HepG2 (cell line): ENCODE results near the gene ME3. TPM values are rescaled to one million over a fixed set of nuclear protein-coding genes. Genes with fewer than 3 reads are reported as not detected.

ENCODE experiments used
- ATAC-seq: fragments of 200-7000 bp; cut with Tn5 transposase; 3 replicates; pipeline ENCODE4 v1.9.1; 2020; ENCODE audit warnings: mild to moderate bottlenecking, moderate library complexity
- Bru-seq: library from RNA; stranded (reverse); fragments of 400-500 nt; gene quantifications from one replicate; lab custom pipeline; 2021; lab: Mats Ljungman, UMichigan
- BruChase-seq, 2 experiments: library from RNA; stranded (reverse); fragments of 400-500 nt; gene quantifications; one replicate each; lab custom pipeline; 2021; lab: Mats Ljungman, UMichigan
- BruUV-seq: library from RNA; stranded (reverse); fragments of 400-500 nt; replicated peaks from 2 replicates; lab custom pipeline; 2021; lab: Mats Ljungman, UMichigan
- CTCF ChIA-PET: fragments of 300-600 bp; formaldehyde crosslinking; extraction: SDS; loops from one replicate; lab custom pipeline; 2021; ENCODE audit warnings: low total read pairs, inconsistent platforms, low intra/inter-chr PET ratio; lab: Yijun Ruan, JAX
- POLR2A ChIA-PET: fragments of 350-600 bp; sonication (Branson Sonifier 250); formaldehyde crosslinking; loops from one replicate; lab custom pipeline; 2020; ENCODE audit warnings: antibody characterized with exemption, inconsistent platforms; lab: Yijun Ruan, JAX
- DNase-seq: peaks from one replicate; pipeline ENCODE4 v3.0.0-alpha.2; 2015; ENCODE audit warnings: low spot score
- FAIRE-seq: peaks from 3 replicates; lab custom pipeline; 2011; peaks lifted over from hg19 to GRCh38; lab: Jason Lieb, UNC
- H2AFZ ChIP-seq: one replicate; pipeline ENCODE4 v1.6.1; 2011; ENCODE audit warnings: low read length, inconsistent platforms
- H3K27ac ChIP-seq: fragments of 300-600 bp; 3 replicates; pipeline ENCODE4 v1.8.0; 2011; ENCODE audit warnings: mixed run types, mild to moderate bottlenecking, mixed read lengths, low read length, inconsistent platforms; ENCODE audit not compliant: insufficient read depth; ENCODE audit errors: extremely low read length
- H3K27me3 ChIP-seq, 2 experiments: fragments of 200-600 bp in 1 of 2; 2 replicates in 1 of 2; 3 replicates in 1 of 2; pipeline versions ENCODE4 v1.6.0 to v1.8.0; 2011; ENCODE audit warnings: low read length in 2 of 2, mild to moderate bottlenecking in 2 of 2, moderate library complexity in 2 of 2, inconsistent platforms in 1 of 2; ENCODE audit not compliant: insufficient read depth in 2 of 2, control insufficient read depth in 1 of 2
- H3K36me3 ChIP-seq, 2 experiments: fragments of 200-600 bp in 1 of 2; replicated peaks in 1 of 2; 2 replicates in 1 of 2; 3 replicates in 1 of 2; pipeline versions ENCODE4 v1.5.1 to v1.8.0; 2011; ENCODE audit warnings: low read length in 2 of 2, inconsistent platforms in 1 of 2; ENCODE audit not compliant: insufficient read depth in 2 of 2, control insufficient read depth in 1 of 2
- H3K4me1 ChIP-seq: 2 replicates; pipeline ENCODE4 v1.5.1; 2012; ENCODE audit warnings: low read length, inconsistent platforms; ENCODE audit not compliant: insufficient read depth
- H3K4me2 ChIP-seq: 2 replicates; pipeline ENCODE4 v1.6.0; 2011; ENCODE audit warnings: low read depth, low read length, inconsistent platforms
- H3K4me3 ChIP-seq, 3 experiments: fragments of 200-600 bp in 1 of 3; sonication (generic), shearing (Covaris generic) in 1 of 3; replicated peaks in 1 of 3; 2 replicates each; pipeline ENCODE4 v1.5.1; 2011 to 2016; ENCODE audit warnings: low read length in 3 of 3, inconsistent platforms in 2 of 3, low read depth in 2 of 3, mild to moderate bottlenecking in 2 of 3, control low read depth in 1 of 3, mixed read lengths in 1 of 3; ENCODE audit not compliant: insufficient read depth in 1 of 3
- H3K79me2 ChIP-seq: one replicate; pipeline ENCODE4 v1.6.1; 2011; ENCODE audit warnings: low read length, inconsistent platforms; ENCODE audit not compliant: insufficient read depth
- H3K9ac ChIP-seq: 2 replicates; pipeline ENCODE4 v1.6.0; 2011; ENCODE audit warnings: mild to moderate bottlenecking, low read depth, low read length, inconsistent platforms; ENCODE audit not compliant: insufficient read depth
- H3K9me3 ChIP-seq: 2 replicates; pipeline ENCODE4 v1.5.1; 2012; ENCODE audit warnings: mild to moderate bottlenecking, low read length
- H4K20me1 ChIP-seq: 2 replicates; pipeline ENCODE4 v1.6.0; 2011; ENCODE audit warnings: inconsistent platforms, mild to moderate bottlenecking, low read length, moderate library complexity; ENCODE audit not compliant: insufficient read depth
- GABPB1 ChIP-seq: IDR thresholded peaks from 2 replicates; pipeline ENCODE4 v1.6.1; 2016; ENCODE audit warnings: mild to moderate bottlenecking, missing genetic modification reagents, moderate library complexity, missing compliant biosample characterization
- HDAC1 ChIP-seq: sonication (generic); formaldehyde crosslinking; IDR thresholded peaks from 2 replicates; pipeline ENCODE4 v1.5.1; 2020; ENCODE audit warnings: mild to moderate bottlenecking, missing genetic modification reagents
- MYNN ChIP-seq: sonication (generic); formaldehyde crosslinking; IDR thresholded peaks from 2 replicates; pipeline ENCODE4 v1.4.0; 2020; ENCODE audit warnings: mild to moderate bottlenecking, low read depth, missing genetic modification reagents
- NR2C2 ChIP-seq: sonication (generic); formaldehyde crosslinking; IDR thresholded peaks from 2 replicates; pipeline ENCODE4 v1.4.0; 2020; ENCODE audit warnings: missing genetic modification reagents, mild to moderate bottlenecking, moderate library complexity, borderline replicate concordance
- SP140L ChIP-seq: sonication (generic); formaldehyde crosslinking; IDR thresholded peaks from 2 replicates; pipeline ENCODE4 v1.4.0; 2020; ENCODE audit warnings: missing genetic modification reagents, borderline replicate concordance
- TARDBP ChIP-seq: sonication (generic); formaldehyde crosslinking; IDR thresholded peaks from 2 replicates; pipeline ENCODE4 v1.8.0; 2022; ENCODE audit warnings: mild to moderate bottlenecking, missing genetic modification reagents
- TBP ChIP-seq: sonication (generic); formaldehyde crosslinking; IDR thresholded peaks from 2 replicates; pipeline ENCODE4 v1.5.0; 2020; ENCODE audit warnings: missing genetic modification reagents
- TCF12 ChIP-seq, 2 experiments: fragments of 450-650 bp in 1 of 2; sonication (generic) in 1 of 2; formaldehyde crosslinking in 1 of 2; IDR thresholded peaks; 2 replicates each; pipeline versions ENCODE4 v1.6.1 to v1.8.0; 2017 to 2022; ENCODE audit warnings: antibody characterized with exemption in 1 of 2, mild to moderate bottlenecking in 1 of 2, missing genetic modification reagents in 1 of 2, moderate library complexity in 1 of 2
- ZNF317 ChIP-seq: sonication (generic); formaldehyde crosslinking; IDR thresholded peaks from 2 replicates; pipeline ENCODE4 v1.5.0; 2020; ENCODE audit warnings: mild to moderate bottlenecking, missing genetic modification reagents
- ZNF687 ChIP-seq: sonication (generic); formaldehyde crosslinking; IDR thresholded peaks from 2 replicates; pipeline ENCODE4 v1.5.1; 2020; ENCODE audit warnings: mild to moderate bottlenecking, missing genetic modification reagents, moderate library complexity
- ZNF75D ChIP-seq: sonication (generic); formaldehyde crosslinking; IDR thresholded peaks from 2 replicates; pipeline ENCODE4 v1.8.1; 2023; ENCODE audit warnings: missing genetic modification reagents, mild to moderate bottlenecking, borderline replicate concordance
- ZNF781 ChIP-seq: sonication (generic); formaldehyde crosslinking; IDR thresholded peaks from 2 replicates; pipeline ENCODE4 v1.5.1; 2020; ENCODE audit warnings: borderline replicate concordance, mild to moderate bottlenecking, missing genetic modification reagents; ENCODE audit errors: not compliant biosample characterization
- WGBS: methylation state at CpG from one replicate; pipeline ENCODE4 v1.1.6; 2017; ENCODE audit warnings: low lambda C conversion rate; 5-methylcytosine and 5-hydroxymethylcytosine counted together
- in situ Hi-C: cut with HindIII; loops from 2 replicates; pipeline ENCODE4 v1.10.0; 2017; ENCODE audit warnings: low pct_unique_long_range_greater_than_20kb; ENCODE audit not compliant: extremely low pct_ligation_motif_present
- intact Hi-C: fragments of 100-400 bp; cut with micrococcal nuclease; formaldehyde crosslinking; loops from one replicate; pipeline ENCODE4 v1.10.0; 2022; ENCODE audit not compliant: unreplicated experiment
- long read RNA-seq, 2 experiments: library from RNA in 1 of 2; library from polyadenylated mRNA in 1 of 2; stranded (forward) in 1 of 2; unstranded in 1 of 2; transcript quantifications; one replicate each; pipeline ENCODE4 v2.0.0, GENCODE V29; 2019 to 2022
- polyA minus RNA-seq, 3 experiments: library from RNA; depleted of rRNA, polyadenylated mRNA; stranded (reverse); fragments of >200 nt; gene quantifications; 2 replicates each; pipeline ENCODE4 v1.2.3, GENCODE V29; 2011; ENCODE audit warnings: low replicate concordance in 1 of 3
- polyA plus RNA-seq, 8 experiments: library from polyadenylated mRNA; depleted of rRNA in 3 of 8; stranded (reverse) in 7 of 8; unstranded in 1 of 8; fragments of >200 nt; fragmentation: Illumina TruSeq in 4 of 8; extraction: Trizol in 4 of 8; gene quantifications; 2 replicates each; pipeline versions ENCODE4 v1.2.1 to v1.2.3, GENCODE V29; 2011 to 2016; ENCODE audit warnings: low read depth in 4 of 8, missing spikeins in 1 of 8, mixed read lengths in 1 of 8; ENCODE audit not compliant: insufficient read depth in 1 of 8
- total RNA-seq, 5 experiments: library from RNA; depleted of rRNA; stranded (reverse); fragments of >200 nt; fragmentation: Illumina TruSeq; extraction: Trizol; gene quantifications; 2 replicates each; pipeline ENCODE4 v1.2.3, GENCODE V29; 2016; ENCODE audit warnings: low read depth in 1 of 5

The ME3 gene
- total RNA-seq (2016; rRNA removed; fragmentation: Illumina TruSeq; extraction: Trizol): not detected in 2 replicates
- total RNA-seq (2016; cell fraction: cytosol; rRNA removed; fragmentation: Illumina TruSeq; extraction: Trizol; ENCODE audit: low read depth): not detected in 2 replicates
- total RNA-seq (2016; cell fraction: insoluble cytoplasmic fraction; rRNA removed; fragmentation: Illumina TruSeq; extraction: Trizol): not detected in 2 replicates
- total RNA-seq (2016; cell fraction: membrane; rRNA removed; fragmentation: Illumina TruSeq; extraction: Trizol): not detected in 2 replicates
- not detected in 2 replicates for total RNA-seq (2016; cell fraction: nucleus; rRNA removed; fragmentation: Illumina TruSeq; extraction: Trizol)
- 0.22 TPM in 1 of 2 replicates, not detected in the other for polyA plus RNA-seq (2011; rRNA removed)
- polyA plus RNA-seq (2011; cell fraction: cytosol; rRNA removed): not detected in 2 replicates
- polyA plus RNA-seq (2011; cell fraction: nucleus; rRNA removed): 0.50 and 0.54 TPM in 2 replicates
- polyA plus RNA-seq (2012): 0.05 TPM in 1 of 2 replicates, not detected in the other
- not detected in 2 replicates for polyA plus RNA-seq (2016; cell fraction: cytosol; fragmentation: Illumina TruSeq; extraction: Trizol; ENCODE audit: low read depth)
- not detected in 2 replicates for polyA plus RNA-seq (2016; cell fraction: insoluble cytoplasmic fraction; fragmentation: Illumina TruSeq; extraction: Trizol; ENCODE audit: low read depth)
- polyA plus RNA-seq (2016; cell fraction: membrane; fragmentation: Illumina TruSeq; extraction: Trizol; ENCODE audit: low read depth): not detected in 2 replicates
- polyA plus RNA-seq (2016; cell fraction: nucleus; fragmentation: Illumina TruSeq; extraction: Trizol; ENCODE audit: insufficient read depth, low read depth): not detected in 2 replicates
- 36.1 TPM in 1 of 2 replicates, not detected in the other for polyA minus RNA-seq (2011; rRNA and poly(A)+ RNA removed; ENCODE audit: low replicate concordance)
- polyA minus RNA-seq (2011; cell fraction: cytosol; rRNA and poly(A)+ RNA removed): not detected in 2 replicates
- 0.52 and 0.75 TPM in 2 replicates for polyA minus RNA-seq (2011; cell fraction: nucleus; rRNA and poly(A)+ RNA removed)
- Bru-seq, nascent RNA: percentile 8 among the genes with signal in this experiment
- BruChase-seq, experiment 1, labeled RNA remaining after a 6-hour chase: percentile 8 among the genes with signal in this experiment
- percentile 8 among the genes with signal in this experiment for BruChase-seq, experiment 2, labeled RNA remaining after a 2-hour chase
- long read RNA-seq, experiment 1: 0 reads
- long read RNA-seq, experiment 2: 0 reads

- 40% methylated on average over 1 of the region's 52 CpGs for WGBS
- peaks cover 6 to 59% of the 10 kb centered on the region in 2 experiments for H3K27me3 ChIP-seq
- no peak within 1 kb of the TSS for H3K27ac ChIP-seq
- no peak for DNase-seq
- H3K36me3 ChIP-seq: no peaks in the 10 kb centered on the region
- no peak for FAIRE-seq
- ChIA-PET POLR2A (no interaction called here), CTCF (no interaction called here)
- no TSS peak for BruUV-seq
- no peaks in the 10 kb centered on the region for H4K20me1 ChIP-seq
- H2AFZ ChIP-seq: no peak within 1 kb of the TSS
- ATAC-seq: peak; percentile 84
- peak within 1 kb of the TSS; percentile 79 for H3K4me2 ChIP-seq
- H3K4me1 ChIP-seq: peaks cover 13% of the 10 kb centered on the region; the same call in 1 of the 2 replicates
- in situ Hi-C loops: no loop called here
- H3K4me3 ChIP-seq: peak within 1 kb of the TSS; percentile 36 to 72 (median 56); a peak in 4 of 6 replicates
- no peaks in the 10 kb centered on the region for H3K9me3 ChIP-seq
- intact Hi-C loops: no loop called here
- H3K79me2 ChIP-seq: no peaks in the 10 kb centered on the region
- H3K9ac ChIP-seq: peak within 1 kb of the TSS; percentile 36; the same call in 1 of the 2 replicates
- TF ChIP-seq TARDBP (no peak), ZNF75D (CRISPR knock-in tag) (no peak), SP140L (no peak), TBP (CRISPR knock-in tag) (no peak), NR2C2 (CRISPR knock-in tag) (peak; percentile 65; the same call in 1 of the 2 replicates), ZNF317 (CRISPR knock-in tag) (0 out of 2 replicates have a peak, but pooled peaks have one; percentile 18), TCF12 (IDR thresholded peaks at IDR 0.05) (no peak), TCF12 (CRISPR knock-in tag; IDR thresholded peaks at IDR 0.05) (0 out of 2 replicates have a peak, but pooled peaks have one; percentile 56), MYNN (CRISPR knock-in tag) (no peak), HDAC1 (CRISPR knock-in tag) (no peak), ZNF781 (CRISPR knock-in tag) (no peak), ZNF687 (CRISPR knock-in tag) (peak; percentile 53), GABPB1 (CRISPR knock-in tag) (peak; percentile 81; the same call in 1 of the 2 replicates)
Observed at GRCh38 chr11:86672007-86672621, at the start of gene ME3. TSS of gene ME3 (minus strand) at chr11:86672616.
